ENCODE measurements around the gene ABLIM2. TPM values are rescaled to one million over a fixed set of nuclear protein-coding genes. Genes with fewer than 3 reads are reported as not detected.

ABLIM2 gene
- total and polyA plus RNA-seq, 2 of the 4 experiments (the other 2 are of a cell fraction), result under 0.01 to 0.10 TPM

- Histone ChIP-seq H3K14ac (replicated peaks; ENCODE audit: low read depth, low read length) (no peak overlapping the region), H3K27ac (ENCODE audit: insufficient read depth, low read length) (no peak overlapping the region), H4K8ac (ENCODE audit: low read depth in 2 of 2, low read length in 2 of 2) (no peak overlapping the region), H3K27me3 (ENCODE audit: control insufficient read depth, insufficient read depth, low read length) (peaks cover 65% of the 10 kb centered on the region), H3K79me1 (ENCODE audit: low read depth in 1 of 2, low read length in 2 of 2) (no peaks in the 10 kb centered on the region), H3K9me3 (ENCODE audit: control insufficient read depth, insufficient read depth, low read length) (no peaks in the 10 kb centered on the region), H3K4me3 (ENCODE audit: insufficient read depth, low read depth, low read length) (no peak overlapping the region), H2BK15ac (ENCODE audit: low read depth, low read length) (no peak overlapping the region), H3K9ac (ENCODE audit: low read depth, low read length) (no peak overlapping the region), H2AK5ac (ENCODE audit: low read depth, low read length) (no peak overlapping the region), H3K23ac (ENCODE audit: low read depth, low read length) (no peak overlapping the region), H3K4me1 (ENCODE audit: control insufficient read depth, insufficient read depth, low read length) (no peaks in the 10 kb centered on the region), H3K36me3 (ENCODE audit: control insufficient read depth, insufficient read depth, low read length) (no peaks in the 10 kb centered on the region), H2AFZ (replicated peaks; ENCODE audit: low read length, poor library complexity) (no peak overlapping the region), H3K4ac (ENCODE audit: low read depth, low read length) (no peak overlapping the region), H3K56ac (ENCODE audit: extremely low read depth, insufficient read depth, low read length) (no peak overlapping the region), H2BK120ac (ENCODE audit: low read depth, low read length) (no peak overlapping the region), H4K91ac (ENCODE audit: insufficient read depth, low read depth, low read length) (no peak overlapping the region), H3K18ac (ENCODE audit: low read depth, low read length) (no peak overlapping the region), H4K20me1 (ENCODE audit: insufficient read depth, low read length) (no peaks in the 10 kb centered on the region), H2BK20ac (ENCODE audit: low read depth, low read length) (no peak overlapping the region), H3K4me2 (ENCODE audit: low read depth, low read length) (no peak overlapping the region), H2AK9ac (replicated peaks; ENCODE audit: low read depth, low read length, poor library complexity) (no peak overlapping the region), H2BK5ac (ENCODE audit: low read depth, low read length, poor library complexity, severe bottlenecking) (no peak overlapping the region), H3K9me1 (ENCODE audit: insufficient read depth, low read length) (no peaks in the 10 kb centered on the region), H4K5ac (ENCODE audit: low read depth, low read length) (no peak overlapping the region)
- 86% methylated on average over 11 of the region's 29 CpGs; no CpG with 5 or more reads in 1 of the 2 experiments for WGBS, 2 experiments (ENCODE audit: extremely low coverage in 2 of 2, insufficient read length in 1 of 2)
- DNase-seq, result no peak
- TF ChIP-seq BHLHE40 (IDR thresholded peaks at IDR 0.05; ENCODE audit: low read depth, low read length), result no peak
- TF ChIP-seq, protein P1, sequence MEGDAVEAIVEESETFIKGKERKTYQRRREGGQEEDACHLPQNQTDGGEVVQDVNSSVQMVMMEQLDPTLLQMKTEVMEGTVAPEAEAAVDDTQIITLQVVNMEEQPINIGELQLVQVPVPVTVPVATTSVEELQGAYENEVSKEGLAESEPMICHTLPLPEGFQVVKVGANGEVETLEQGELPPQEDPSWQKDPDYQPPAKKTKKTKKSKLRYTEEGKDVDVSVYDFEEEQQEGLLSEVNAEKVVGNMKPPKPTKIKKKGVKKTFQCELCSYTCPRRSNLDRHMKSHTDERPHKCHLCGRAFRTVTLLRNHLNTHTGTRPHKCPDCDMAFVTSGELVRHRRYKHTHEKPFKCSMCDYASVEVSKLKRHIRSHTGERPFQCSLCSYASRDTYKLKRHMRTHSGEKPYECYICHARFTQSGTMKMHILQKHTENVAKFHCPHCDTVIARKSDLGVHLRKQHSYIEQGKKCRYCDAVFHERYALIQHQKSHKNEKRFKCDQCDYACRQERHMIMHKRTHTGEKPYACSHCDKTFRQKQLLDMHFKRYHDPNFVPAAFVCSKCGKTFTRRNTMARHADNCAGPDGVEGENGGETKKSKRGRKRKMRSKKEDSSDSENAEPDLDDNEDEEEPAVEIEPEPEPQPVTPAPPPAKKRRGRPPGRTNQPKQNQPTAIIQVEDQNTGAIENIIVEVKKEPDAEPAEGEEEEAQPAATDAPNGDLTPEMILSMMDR (conservative IDR thresholded peaks at IDR 0.05; ENCODE audit: low read depth, low read length), result no peak
- no peak for TF ChIP-seq CEBPB (IDR thresholded peaks at IDR 0.05; ENCODE audit: low read depth, low read length)
- TF ChIP-seq NFE2L2 (IDR thresholded peaks at IDR 0.05; ENCODE audit: low read depth, low read length), result no peak
- TF ChIP-seq MAFK (IDR thresholded peaks at IDR 0.05; ENCODE audit: low read depth, low read length), result no peak
- no peak for TF ChIP-seq RCOR1 (IDR thresholded peaks at IDR 0.05; ENCODE audit: insufficient replicate concordance, low read length)
- no peak for TF ChIP-seq MXI1 (IDR thresholded peaks at IDR 0.05; ENCODE audit: borderline replicate concordance, low read depth, low read length)
- ATAC-seq (ENCODE audit: low read depth), result no peak
- in situ Hi-C loops (cut with MboI; ENCODE audit: low sequenced_read_pairs), result no loop called here
- no TSS peak for BruUV-seq (replicated peaks)
- POLR2A ChIA-PET (ENCODE audit: unreplicated experiment), result no interaction called here
- dilution Hi-C loops (cut with HindIII; ENCODE audit: low sequenced_read_pairs, unreplicated experiment), result no loop called here
- intact Hi-C loops (cut with micrococcal nuclease), result no loop called here
- CTCF ChIA-PET, result no interaction called here
Observed at GRCh38 chr4:8022767-8023695, 135.6 kb downstream of the ABLIM2 start.
